Neural progenitor cell (in vitro differentiated cells): ENCODE data around the gene SRXN1. TPM values are rescaled to one million over a fixed set of nuclear protein-coding genes. Genes with fewer than 3 reads are reported as not detected.

Experiments used
- DNase-seq: peaks from one replicate; pipeline ENCODE4 v3.0.0-alpha.2; 2016; ENCODE audit warnings: low spot score
- H2AFZ ChIP-seq: fragments of 200-600 bp; sonication (generic); replicated peaks from 2 replicates; pipeline ENCODE4 v1.6.1; 2016; ENCODE audit warnings: antibody characterized with exemption
- H3F3A ChIP-seq: fragments of 200-600 bp; sonication (generic); 2 replicates; pipeline ENCODE4 v1.6.1; 2016; ENCODE audit warnings: antibody characterized with exemption, low read depth
- H3K27ac ChIP-seq: fragments of 200-600 bp; sonication (generic); 2 replicates; pipeline ENCODE4 v1.5.1; 2016; ENCODE audit warnings: mild to moderate bottlenecking
- H3K27me3 ChIP-seq: fragments of 200-600 bp; sonication (generic); 2 replicates; pipeline ENCODE4 v1.6.1; 2016; ENCODE audit warnings: mild to moderate bottlenecking, moderate library complexity
- H3K36me3 ChIP-seq: fragments of 200-600 bp; sonication (generic); 2 replicates; pipeline ENCODE4 v1.5.1; 2016
- H3K4me1 ChIP-seq: fragments of 200-600 bp; sonication (generic); 2 replicates; pipeline ENCODE4 v1.6.1; 2016; ENCODE audit warnings: mixed run types
- H3K4me2 ChIP-seq: fragments of 200-600 bp; sonication (generic); 2 replicates; pipeline ENCODE4 v1.6.1; 2016
- H3K4me3 ChIP-seq: fragments of 200-600 bp; sonication (generic); 2 replicates; pipeline ENCODE4 v1.5.1; 2016
- H3K79me2 ChIP-seq: fragments of 200-600 bp; sonication (generic); 2 replicates; pipeline ENCODE4 v1.6.1; 2016; ENCODE audit warnings: low read depth
- H3K9ac ChIP-seq: fragments of 200-600 bp; sonication (generic); 2 replicates; pipeline ENCODE4 v1.6.1; 2016
- H3K9me3 ChIP-seq: fragments of 200-600 bp; sonication (generic); 2 replicates; pipeline ENCODE4 v1.5.1; 2016; ENCODE audit warnings: low read depth
- H4K20me1 ChIP-seq: fragments of 200-600 bp; sonication (generic); 2 replicates; pipeline ENCODE4 v1.6.1; 2016; ENCODE audit warnings: low read depth
- H3K27ac Mint-ChIP-seq: 3 replicates; pipeline ENCODE4 v1.8.0; 2021; ENCODE audit warnings: mixed read lengths
- H3K27me3 Mint-ChIP-seq: 2 replicates; pipeline ENCODE4 v1.8.0; 2022; ENCODE audit warnings: low read depth, mild to moderate bottlenecking, inconsistent platforms, moderate library complexity, mixed read lengths; ENCODE audit not compliant: insufficient read depth
- H3K36me3 Mint-ChIP-seq: 3 replicates; pipeline ENCODE4 v1.8.0; 2021; ENCODE audit warnings: mixed read lengths
- H3K4me1 Mint-ChIP-seq: 3 replicates; pipeline ENCODE4 v1.8.0; 2021; ENCODE audit warnings: mixed read lengths
- H3K4me3 Mint-ChIP-seq: 3 replicates; pipeline ENCODE4 v1.8.0; 2021; ENCODE audit warnings: mild to moderate bottlenecking, moderate library complexity, mixed read lengths
- H3K9me3 Mint-ChIP-seq: 3 replicates; pipeline ENCODE4 v1.8.0; 2020; ENCODE audit warnings: mixed read lengths
- EZH2 ChIP-seq: fragments of 200-600 bp; sonication (generic); IDR thresholded peaks from 2 replicates; pipeline ENCODE4 v1.6.1; 2017; ENCODE audit warnings: antibody characterized with exemption, mild to moderate bottlenecking, moderate library complexity
- EZH2phosphoT487 ChIP-seq: fragments of 200-600 bp; sonication (generic); IDR thresholded peaks from 2 replicates; pipeline ENCODE4 v1.6.1; 2017; ENCODE audit warnings: antibody characterized with exemption
- total RNA-seq: library from RNA; depleted of rRNA; stranded (reverse); fragments of >200 nt; gene quantifications from 2 replicates; pipeline ENCODE4 v1.2.3, GENCODE V29; 2015; ENCODE audit warnings: low replicate concordance
- TF ChIP-seq, protein P1 (sequence below): fragments of 200-600 bp; sonication (generic); IDR thresholded peaks from 2 replicates; pipeline ENCODE4 v1.5.1; 2017; ENCODE audit warnings: antibody characterized with exemption, mild to moderate bottlenecking

SRXN1 gene
- total RNA-seq, 1 donor from 2014 or later: 6.8 TPM

DNA sequence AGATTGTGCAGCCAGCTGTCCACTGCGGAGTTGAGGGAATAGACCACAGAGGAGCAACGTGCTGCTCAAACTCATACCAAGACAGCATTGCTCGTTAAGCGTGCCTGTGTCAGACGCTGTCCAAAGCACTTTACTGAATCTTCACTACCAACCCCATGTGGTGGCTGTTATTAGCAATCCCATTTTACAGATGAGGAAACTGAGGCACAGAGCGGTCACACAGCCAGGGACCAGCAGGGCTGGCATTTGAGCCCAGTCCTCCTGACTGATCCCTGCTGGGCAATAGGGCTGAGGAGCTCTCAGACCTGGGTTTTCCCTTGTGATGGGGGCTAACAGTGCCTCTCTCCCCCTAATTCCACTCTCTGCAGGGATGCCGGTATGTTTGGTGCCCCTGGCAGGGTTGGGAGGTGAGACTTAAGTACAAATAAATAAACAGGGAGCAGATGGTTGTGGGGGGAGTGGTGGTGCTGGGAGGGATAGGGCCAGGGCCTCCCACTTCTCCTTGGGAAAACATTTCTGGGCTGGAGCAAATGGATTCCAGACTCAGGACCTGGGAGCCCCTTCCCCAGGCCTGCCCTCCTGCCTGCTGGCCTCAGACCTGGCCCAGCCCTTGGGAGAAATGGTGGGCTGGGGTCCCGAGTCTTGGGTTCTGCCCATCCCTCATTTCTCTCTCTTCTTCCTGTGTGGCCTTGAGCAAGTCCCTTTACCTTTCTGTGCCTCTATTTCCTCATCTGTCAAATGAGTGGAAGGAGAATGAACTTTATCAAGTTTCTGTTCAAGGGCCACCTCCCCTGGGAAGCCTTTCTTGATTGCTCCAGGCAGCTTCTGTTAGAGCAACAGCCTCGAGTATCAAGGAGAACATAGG lies 17.7 kb downstream of the SRXN1 start:
- Histone ChIP-seq H2AFZ (no peak overlapping the region), H3F3A (peaks cover under 1% of the 10 kb centered on the region)
- no peaks in the 10 kb centered on the region for H3K27me3 Mint-ChIP-seq

DNA sequence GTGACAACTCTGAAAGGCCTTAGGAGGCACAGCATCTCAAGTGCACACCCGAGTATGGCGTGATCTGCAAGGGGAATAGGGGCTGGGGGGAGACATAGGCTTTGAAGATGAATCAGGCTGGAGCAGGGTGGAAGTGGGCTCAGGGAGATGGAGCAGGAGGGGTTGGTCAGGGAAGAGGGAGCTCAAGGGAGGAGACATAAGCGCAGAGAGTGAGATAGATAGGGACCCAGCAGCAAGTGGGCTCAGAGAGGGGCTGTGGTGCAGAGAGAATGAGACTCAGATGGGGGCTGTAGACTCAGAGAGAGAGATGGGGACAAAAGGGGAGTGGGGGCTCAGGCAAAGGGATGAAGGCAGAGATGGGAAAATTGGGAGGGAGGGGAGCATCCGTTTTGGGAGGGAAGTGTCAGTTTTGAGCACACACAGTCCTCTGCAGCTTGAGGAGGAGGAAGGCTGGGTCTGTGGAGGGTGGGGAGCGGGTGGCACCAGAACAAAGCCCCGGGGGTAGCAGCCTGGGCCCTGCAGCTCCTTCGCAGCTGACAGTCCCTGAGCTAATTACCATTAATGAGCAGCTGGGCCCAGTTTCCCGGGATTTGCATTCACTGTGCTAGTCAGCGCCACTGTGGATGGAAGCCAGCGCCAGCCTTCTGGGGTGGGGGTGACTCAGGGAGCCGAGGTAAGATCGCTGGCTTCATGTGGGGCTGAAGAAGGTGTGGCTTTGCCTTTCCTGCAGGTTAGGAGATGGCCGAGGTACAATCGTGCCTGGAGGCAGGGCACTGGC lies 18.7 kb downstream of the SRXN1 start:
- H3K4me1 ChIP-seq: peaks cover 17% of the 10 kb centered on the region
- H3K4me3 ChIP-seq: no peak overlapping the region
- H3K36me3 ChIP-seq: no peaks in the 10 kb centered on the region
- H3K36me3 Mint-ChIP-seq: no peaks in the 10 kb centered on the region
- peak; percentile 65 for DNase-seq
- no peaks in the 10 kb centered on the region for H3K79me2 ChIP-seq
- no peaks in the 10 kb centered on the region for H3K4me1 Mint-ChIP-seq
- peak overlapping the region; percentile 52 for H3K4me2 ChIP-seq
- H3K27ac Mint-ChIP-seq: peak overlapping the region; percentile 78
- H3F3A ChIP-seq: no peaks in the 10 kb centered on the region
- H3K9ac ChIP-seq: no peak overlapping the region
- no peaks in the 10 kb centered on the region for H3K27me3 Mint-ChIP-seq
- H3K27me3 ChIP-seq: no peaks in the 10 kb centered on the region
- H3K9me3 ChIP-seq: no peaks in the 10 kb centered on the region
- H3K9me3 Mint-ChIP-seq: no peaks in the 10 kb centered on the region
- H2AFZ ChIP-seq: peak overlapping the region; percentile 77
- no peaks in the 10 kb centered on the region for H4K20me1 ChIP-seq
- TF ChIP-seq EZH2 (no peak), EZH2phosphoT487 (no peak)
- H3K27ac ChIP-seq: no peak overlapping the region
- no peak overlapping the region for H3K4me3 Mint-ChIP-seq

More for the DNA sequence above, 17.7 kb downstream of the SRXN1 start:
- Mint-ChIP-seq H3K27ac (no peak overlapping the region), H3K36me3 (no peaks in the 10 kb centered on the region), H3K9me3 (no peaks in the 10 kb centered on the region), H3K4me3 (no peak overlapping the region), H3K4me1 (no peaks in the 10 kb centered on the region)
- Histone ChIP-seq H3K27ac (no peak overlapping the region), H3K27me3 (no peaks in the 10 kb centered on the region), H3K4me3 (no peak overlapping the region), H3K4me2 (no peak overlapping the region), H3K79me2 (no peaks in the 10 kb centered on the region), H3K9ac (no peak overlapping the region), H4K20me1 (no peaks in the 10 kb centered on the region), H3K36me3 (no peaks in the 10 kb centered on the region), H3K4me1 (peaks cover 17% of the 10 kb centered on the region), H3K9me3 (no peaks in the 10 kb centered on the region)
- DNase-seq: no peak
- TF ChIP-seq, protein P1, sequence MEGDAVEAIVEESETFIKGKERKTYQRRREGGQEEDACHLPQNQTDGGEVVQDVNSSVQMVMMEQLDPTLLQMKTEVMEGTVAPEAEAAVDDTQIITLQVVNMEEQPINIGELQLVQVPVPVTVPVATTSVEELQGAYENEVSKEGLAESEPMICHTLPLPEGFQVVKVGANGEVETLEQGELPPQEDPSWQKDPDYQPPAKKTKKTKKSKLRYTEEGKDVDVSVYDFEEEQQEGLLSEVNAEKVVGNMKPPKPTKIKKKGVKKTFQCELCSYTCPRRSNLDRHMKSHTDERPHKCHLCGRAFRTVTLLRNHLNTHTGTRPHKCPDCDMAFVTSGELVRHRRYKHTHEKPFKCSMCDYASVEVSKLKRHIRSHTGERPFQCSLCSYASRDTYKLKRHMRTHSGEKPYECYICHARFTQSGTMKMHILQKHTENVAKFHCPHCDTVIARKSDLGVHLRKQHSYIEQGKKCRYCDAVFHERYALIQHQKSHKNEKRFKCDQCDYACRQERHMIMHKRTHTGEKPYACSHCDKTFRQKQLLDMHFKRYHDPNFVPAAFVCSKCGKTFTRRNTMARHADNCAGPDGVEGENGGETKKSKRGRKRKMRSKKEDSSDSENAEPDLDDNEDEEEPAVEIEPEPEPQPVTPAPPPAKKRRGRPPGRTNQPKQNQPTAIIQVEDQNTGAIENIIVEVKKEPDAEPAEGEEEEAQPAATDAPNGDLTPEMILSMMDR: no peak
- TF ChIP-seq EZH2 (no peak), EZH2phosphoT487 (no peak)

DNA sequence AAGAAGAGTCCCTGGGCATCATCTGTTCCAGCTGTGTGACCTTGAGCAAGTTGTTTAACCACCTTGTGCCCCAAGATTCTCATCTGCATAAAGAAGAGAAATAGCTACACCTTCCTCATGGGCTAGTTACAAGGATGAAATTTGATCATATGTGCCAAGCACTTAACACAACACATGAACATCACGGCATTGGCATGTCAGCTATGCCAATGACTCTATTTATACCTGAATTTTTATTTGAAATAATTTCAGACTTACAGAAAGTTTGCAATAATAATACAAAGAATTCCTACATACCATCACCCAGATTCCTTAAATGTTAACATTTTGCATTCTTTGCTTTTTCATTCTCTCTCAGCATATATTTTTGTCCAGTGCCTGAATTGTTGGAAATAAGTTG lies 21.9 kb downstream of the SRXN1 start:
- Histone ChIP-seq H4K20me1 (no peaks in the 10 kb centered on the region), H3K27me3 (no peaks in the 10 kb centered on the region), H3K4me3 (no peak overlapping the region), H3K4me2 (no peak overlapping the region), H2AFZ (no peak overlapping the region), H3K79me2 (no peaks in the 10 kb centered on the region), H3K27ac (no peak overlapping the region), H3K9ac (no peak overlapping the region), H3K4me1 (peaks cover 17% of the 10 kb centered on the region), H3F3A (no peaks in the 10 kb centered on the region), H3K9me3 (no peaks in the 10 kb centered on the region), H3K36me3 (no peaks in the 10 kb centered on the region)
- Mint-ChIP-seq H3K36me3 (no peaks in the 10 kb centered on the region), H3K27ac (no peak overlapping the region), H3K4me3 (no peak overlapping the region), H3K4me1 (no peaks in the 10 kb centered on the region), H3K27me3 (peaks cover 5% of the 10 kb centered on the region), H3K9me3 (no peaks in the 10 kb centered on the region)
- TF ChIP-seq EZH2: no peak
- no peak for TF ChIP-seq EZH2phosphoT487
- TF ChIP-seq, protein P1: no peak
- no peak for DNase-seq
